ENCODE results near the gene OSBPL9.
"Not testable (repeated sequence)": the region's sequence is repeated elsewhere in the genome, so short reads cannot be mapped to it uniquely, and the experiment has no call there.

OSBPL9 gene

GRCh38 chr1:51636764-51637522, 20.1 kb downstream of the OSBPL9 start:
- DNase-seq (ENCODE audit: low read depth in 3 of 3): no peak

DNA sequence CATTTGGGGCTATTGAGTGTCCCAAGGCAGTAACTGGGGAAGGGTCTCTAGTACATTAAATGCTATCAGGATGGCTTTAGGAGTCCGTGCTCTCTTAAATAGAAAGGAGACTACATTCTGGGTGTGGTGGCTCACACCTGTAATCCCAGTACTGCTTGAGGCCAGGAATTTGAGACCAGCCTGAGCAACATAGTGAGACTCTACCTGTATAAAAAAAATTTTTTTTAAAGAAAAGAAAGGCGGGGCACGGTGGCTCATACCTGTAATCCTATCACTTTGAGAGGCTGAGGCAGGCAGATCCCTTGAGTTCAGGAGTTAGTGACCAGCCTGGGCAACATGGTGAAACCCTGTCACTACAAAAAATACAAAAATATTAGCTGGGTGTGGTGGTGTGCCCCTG, 21.5 kb downstream of the OSBPL9 start:
- no peak for DNase-seq (ENCODE audit: low read depth in 3 of 3)

- no peak for DNase-seq (ENCODE audit: low read depth in 3 of 3)
Observed at GRCh38 chr1:51639694-51640093, 22.8 kb downstream of the OSBPL9 start.

DNA sequence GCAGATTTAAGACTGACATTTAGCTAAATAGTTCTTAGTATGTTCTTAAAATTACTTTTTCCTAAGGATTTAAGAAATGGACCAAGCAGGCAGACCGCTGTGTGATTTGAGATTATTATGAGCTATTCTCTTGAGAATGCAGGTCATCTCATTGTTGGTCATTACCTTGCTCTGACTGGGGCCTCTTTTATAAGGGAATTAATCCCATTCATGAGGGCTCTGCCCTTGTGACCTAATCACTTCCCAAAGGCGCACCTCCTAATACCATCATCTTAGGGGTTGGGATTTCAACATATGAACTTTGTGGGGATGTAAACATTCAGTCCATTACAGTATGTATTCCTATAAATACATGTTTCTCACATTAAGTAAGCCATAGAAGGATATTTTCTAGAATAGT, 24.2 kb downstream of the OSBPL9 start:
- no peak for DNase-seq (ENCODE audit: low read depth in 3 of 3)

GRCh38 chr1:51642739-51643142, 25.8 kb downstream of the OSBPL9 start:
- DNase-seq (ENCODE audit: low read depth in 3 of 3): no peak

DNA sequence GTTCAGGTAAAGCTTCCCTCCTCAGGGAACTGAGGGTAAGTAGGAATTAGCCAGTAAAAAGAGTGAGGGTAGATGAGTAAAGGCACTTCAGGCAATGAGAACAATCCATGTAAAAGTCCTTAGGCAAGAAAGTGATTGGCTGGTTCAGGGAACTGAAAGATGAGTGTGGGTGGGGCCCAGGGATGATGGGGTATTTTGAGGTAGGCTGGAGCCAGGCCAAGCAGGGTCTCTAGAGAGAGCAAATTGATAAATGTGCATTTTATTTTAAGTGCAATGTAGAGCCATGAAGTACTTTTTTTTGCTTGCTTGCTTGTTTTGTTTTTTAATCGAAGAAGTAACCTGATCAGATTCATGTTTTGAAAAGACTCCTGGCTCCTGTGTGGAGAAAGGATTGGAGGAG, 26.5 kb downstream of the OSBPL9 start:
- no peak for DNase-seq (ENCODE audit: low read depth in 3 of 3)

DNA sequence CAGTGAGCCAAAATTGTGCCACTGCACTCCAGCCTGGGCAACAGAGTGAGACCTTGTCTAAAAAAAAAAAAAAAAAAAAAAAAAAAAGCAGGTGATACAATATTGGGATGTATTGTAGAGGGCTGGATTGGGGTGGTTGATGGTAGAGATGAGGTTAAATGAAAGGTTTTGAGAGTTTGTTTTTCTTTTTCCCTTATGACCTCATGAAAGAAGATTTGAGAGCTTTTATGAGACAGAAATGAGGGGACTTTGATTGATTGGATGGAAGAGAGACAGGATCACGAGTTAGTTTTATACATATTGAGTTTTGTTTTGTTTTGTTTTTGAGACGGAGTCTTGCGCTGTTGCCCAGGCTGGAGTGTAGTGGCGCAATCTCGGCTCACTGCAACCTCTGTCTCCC, 27.1 kb downstream of the OSBPL9 start:
- no peak for DNase-seq (ENCODE audit: low read depth in 3 of 3)

GRCh38 chr1:51644533-51645197, 27.8 kb downstream of the OSBPL9 start:
- DNase-seq (ENCODE audit: low read depth in 3 of 3): no peak

- DNase-seq (ENCODE audit: low read depth in 3 of 3): not testable (repeated sequence)
Observed at GRCh38 chr1:51646592-51646991, 29.7 kb downstream of the OSBPL9 start.

DNA sequence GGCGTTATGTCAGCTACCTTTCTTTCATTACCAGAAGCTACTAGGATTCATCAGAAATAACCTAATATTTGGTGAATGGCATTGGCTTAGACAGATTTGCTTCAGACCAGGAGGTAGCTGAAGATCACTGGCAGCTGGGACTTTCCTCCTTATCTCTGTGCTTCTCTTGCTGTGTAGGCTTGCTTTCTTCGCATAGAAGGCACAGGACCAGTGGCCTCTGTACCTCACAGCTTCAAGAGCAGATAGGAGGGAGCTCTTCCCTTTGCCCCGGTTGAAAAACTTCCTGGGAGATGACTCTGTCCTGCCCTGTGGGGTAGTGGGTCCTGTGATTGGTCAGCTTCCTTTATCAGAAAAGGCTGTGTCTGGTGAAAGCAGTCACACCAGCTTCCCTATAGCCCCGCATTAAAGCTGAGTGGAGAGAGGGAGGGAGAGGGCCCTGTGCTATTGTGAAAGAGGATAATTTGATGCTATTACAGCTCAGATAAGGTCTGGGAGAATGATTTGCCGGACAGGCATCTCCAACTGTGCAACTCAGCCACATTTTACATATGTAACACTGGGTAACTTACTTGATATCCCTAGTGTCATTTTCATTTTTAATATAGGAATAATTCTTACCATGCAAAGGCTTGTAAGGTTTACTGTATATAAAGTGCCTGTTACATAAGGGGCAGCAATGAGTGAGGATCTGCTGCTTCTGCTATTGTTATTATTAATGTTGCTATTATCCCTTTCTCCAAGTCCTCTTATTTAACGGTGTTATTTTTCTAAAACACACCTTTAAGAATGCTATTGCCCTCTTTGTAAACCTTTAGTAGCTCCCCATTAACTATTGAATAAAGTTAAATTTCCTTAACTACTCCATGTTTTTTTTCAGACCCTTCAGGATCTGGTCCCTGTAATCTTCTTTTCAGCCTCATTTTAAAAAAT, 31.6 kb downstream of the OSBPL9 start:
- no peak for DNase-seq (ENCODE audit: low read depth in 3 of 3)

DNA sequence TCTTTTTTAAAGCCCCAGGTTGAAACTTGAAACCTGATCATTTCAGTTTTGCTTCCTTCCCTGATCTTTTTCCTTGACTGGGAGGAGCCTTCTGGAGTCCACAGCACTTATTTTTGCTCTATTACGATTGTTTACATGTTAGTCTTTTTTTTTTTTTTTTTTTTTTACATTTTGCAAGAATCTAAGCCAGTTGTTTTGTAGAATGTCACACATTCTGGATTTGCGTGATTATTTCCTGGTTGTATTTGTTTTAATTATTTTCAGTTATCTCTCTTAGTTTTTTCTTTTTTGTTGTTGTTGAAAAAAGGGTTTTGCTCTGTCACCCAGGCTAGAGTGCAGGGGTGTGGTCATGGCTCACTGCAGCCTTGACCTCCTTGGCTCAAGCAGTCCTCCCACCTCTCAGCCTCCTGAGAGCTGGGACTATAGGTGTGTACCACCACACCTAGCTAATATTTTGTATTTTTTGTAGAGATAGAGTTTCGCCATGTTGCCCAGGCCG, 32.8 kb downstream of the OSBPL9 start:
- no peak for DNase-seq (ENCODE audit: low read depth in 3 of 3)

GRCh38 chr1:51650198-51650597, 33.3 kb downstream of the OSBPL9 start:
- no peak for DNase-seq (ENCODE audit: low read depth in 3 of 3)

GRCh38 chr1:51651552-51651942, 34.7 kb downstream of the OSBPL9 start:
- DNase-seq (ENCODE audit: low read depth in 3 of 3): no peak

GRCh38 chr1:51652599-51652998, 35.7 kb downstream of the OSBPL9 start:
- DNase-seq (ENCODE audit: low read depth in 3 of 3): no peak

DNA sequence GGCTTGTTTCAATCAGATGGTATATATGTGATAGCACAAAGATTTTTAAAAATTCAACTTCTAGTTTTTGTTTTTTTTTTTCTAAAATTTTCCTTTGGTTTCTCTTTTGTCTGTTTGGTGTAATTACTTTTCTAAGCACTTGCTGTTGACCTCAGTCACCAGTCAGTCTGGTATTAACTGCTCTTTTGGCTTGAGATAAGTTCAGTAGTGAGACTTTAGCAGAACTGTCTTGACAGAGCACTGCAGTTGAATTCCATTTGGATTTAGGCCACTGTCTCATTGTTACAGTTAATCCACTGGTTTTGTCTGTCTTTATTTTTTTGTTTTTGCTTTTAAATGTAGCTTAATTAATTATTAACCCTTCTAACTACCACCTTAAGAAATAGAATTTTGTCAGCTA, 36.2 kb downstream of the OSBPL9 start:
- no peak for DNase-seq (ENCODE audit: low read depth in 3 of 3)

GRCh38 chr1:51654000-51654399, 37.1 kb downstream of the OSBPL9 start:
- DNase-seq (ENCODE audit: low read depth in 3 of 3): no peak

- no peak for DNase-seq (ENCODE audit: low read depth in 3 of 3)
Observed at GRCh38 chr1:51656374-51656773, 39.5 kb downstream of the OSBPL9 start.

GRCh38 chr1:51660580-51660979, 43.7 kb downstream of the OSBPL9 start:
- no peak for DNase-seq (ENCODE audit: low read depth in 3 of 3)

DNA sequence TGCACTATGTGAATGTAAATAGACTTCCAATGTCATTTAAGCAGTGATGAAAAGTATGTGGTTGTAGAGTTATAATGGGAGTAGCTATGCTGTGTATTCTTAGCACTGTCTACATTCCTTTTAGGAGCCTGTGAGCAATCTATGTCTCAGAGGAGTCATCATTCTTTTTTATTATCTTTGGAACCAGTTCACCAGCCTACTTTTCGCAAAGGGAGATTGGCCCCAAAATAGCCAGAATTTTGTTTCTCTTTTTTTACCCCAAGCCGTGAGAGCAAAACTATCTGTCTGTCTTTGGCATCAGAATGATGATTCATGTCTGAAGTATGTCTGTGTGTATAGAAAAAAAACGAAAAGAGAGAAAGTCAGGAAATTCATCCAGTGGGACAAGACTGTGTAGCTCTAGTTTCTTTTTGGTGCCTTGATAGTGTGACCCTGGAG, 44.2 kb downstream of the OSBPL9 start:
- DNase-seq (ENCODE audit: low read depth in 3 of 3): no peak

- no peak for DNase-seq (ENCODE audit: low read depth in 3 of 3)
Observed at GRCh38 chr1:51663105-51663504, 46.2 kb downstream of the OSBPL9 start.

GRCh38 chr1:51663721-51664120, 46.8 kb downstream of the OSBPL9 start:
- DNase-seq (ENCODE audit: low read depth in 3 of 3): no peak

Data from stimulated activated CD4-positive, alpha-beta T cell treated with anti-CD3 and anti-CD28 coated beads, TNF-alpha, amount 100 ng/mL, for 4 hours (primary cell).